ENCODE data around the gene SLC1A2. TPM values are rescaled to one million over a fixed set of nuclear protein-coding genes. Genes with fewer than 3 reads are reported as not detected.

Gene SLC1A2
- total RNA-seq, 1 donor from 2014 or later = 9.1 TPM

GRCh38 chr11:35330931-35331330, 88.4 kb downstream of the SLC1A2 start:
- ATAC-seq (peak; percentile 37), DNase-seq (ENCODE audit: low spot score) (no peak)

GRCh38 chr11:35330156-35330889, 89.0 kb downstream of the SLC1A2 start:
- DNase-seq (ENCODE audit: low spot score) (no peak), ATAC-seq (no peak)

GRCh38 chr11:35327829-35328228, 91.5 kb downstream of the SLC1A2 start:
- no peak for ATAC-seq
- no peak for DNase-seq (ENCODE audit: low spot score)

- ATAC-seq (no peak), DNase-seq (ENCODE audit: low spot score) (no peak)
These were observed 93.0 kb downstream of the SLC1A2 start for GRCh38 chr11:35326266-35326879.

GRCh38 chr11:35324981-35325380, 94.4 kb downstream of the SLC1A2 start:
- ATAC-seq = no peak

GRCh38 chr11:35324183-35324886, 95.0 kb downstream of the SLC1A2 start:
- DNase-seq (ENCODE audit: low spot score) (no peak), ATAC-seq (no peak)

More at GRCh38 chr11:35324981-35325380, 94.4 kb downstream of the SLC1A2 start:
- no peak for DNase-seq (ENCODE audit: low spot score)

- ATAC-seq (no peak), DNase-seq (ENCODE audit: low spot score) (no peak)
These were observed 96.1 kb downstream of the SLC1A2 start for GRCh38 chr11:35323076-35323868.

GRCh38 chr11:35322318-35322979, 96.9 kb downstream of the SLC1A2 start:
- ATAC-seq = no peak
- DNase-seq (ENCODE audit: low spot score) = no peak

GRCh38 chr11:35321532-35322317, 97.6 kb downstream of the SLC1A2 start:
- ATAC-seq (no peak), DNase-seq (ENCODE audit: low spot score) (no peak)

- ATAC-seq (no peak), DNase-seq (ENCODE audit: low spot score) (no peak)
These were observed 98.2 kb downstream of the SLC1A2 start for GRCh38 chr11:35321111-35321510.

- no peak for DNase-seq (ENCODE audit: low spot score)
- ATAC-seq = no peak
These were observed 100.1 kb downstream of the SLC1A2 start for GRCh38 chr11:35318977-35319925.

- no peak for DNase-seq (ENCODE audit: low spot score)
- no peak for ATAC-seq
These were observed 101.0 kb downstream of the SLC1A2 start for GRCh38 chr11:35318309-35318708.

- DNase-seq (ENCODE audit: low spot score) (no peak), ATAC-seq (no peak)
These were observed 102.1 kb downstream of the SLC1A2 start for GRCh38 chr11:35317253-35317652.

GRCh38 chr11:35316161-35316560, 103.2 kb downstream of the SLC1A2 start:
- no peak for DNase-seq (ENCODE audit: low spot score)
- ATAC-seq = no peak

- DNase-seq (ENCODE audit: low spot score) (no peak), ATAC-seq (no peak)
These were observed 105.6 kb downstream of the SLC1A2 start for GRCh38 chr11:35313760-35314153.

- ATAC-seq (peak; percentile 15), DNase-seq (ENCODE audit: low spot score) (no peak)
These were observed 106.1 kb downstream of the SLC1A2 start for GRCh38 chr11:35313066-35313759.

- DNase-seq (ENCODE audit: low spot score) (no peak), ATAC-seq (no peak)
These were observed 108.0 kb downstream of the SLC1A2 start for GRCh38 chr11:35311331-35311730.

- no peak for DNase-seq (ENCODE audit: low spot score)
- ATAC-seq = no peak
These were observed 111.2 kb downstream of the SLC1A2 start for GRCh38 chr11:35308157-35308556.

Measured in left lobe of liver (tissue), 2 donors.